Anterior cingulate cortex (tissue), 58 donors: Measurements from ENCODE around the gene BFSP1.
A peak's percentile ranks its signal among the peaks of the same experiment; 100 is the strongest.

Experiments used
- DNase-seq, 58 donors: peaks; one replicate each; lab custom pipeline; 2025; lab: John Stamatoyannopoulos, UW

Gene BFSP1

DNA sequence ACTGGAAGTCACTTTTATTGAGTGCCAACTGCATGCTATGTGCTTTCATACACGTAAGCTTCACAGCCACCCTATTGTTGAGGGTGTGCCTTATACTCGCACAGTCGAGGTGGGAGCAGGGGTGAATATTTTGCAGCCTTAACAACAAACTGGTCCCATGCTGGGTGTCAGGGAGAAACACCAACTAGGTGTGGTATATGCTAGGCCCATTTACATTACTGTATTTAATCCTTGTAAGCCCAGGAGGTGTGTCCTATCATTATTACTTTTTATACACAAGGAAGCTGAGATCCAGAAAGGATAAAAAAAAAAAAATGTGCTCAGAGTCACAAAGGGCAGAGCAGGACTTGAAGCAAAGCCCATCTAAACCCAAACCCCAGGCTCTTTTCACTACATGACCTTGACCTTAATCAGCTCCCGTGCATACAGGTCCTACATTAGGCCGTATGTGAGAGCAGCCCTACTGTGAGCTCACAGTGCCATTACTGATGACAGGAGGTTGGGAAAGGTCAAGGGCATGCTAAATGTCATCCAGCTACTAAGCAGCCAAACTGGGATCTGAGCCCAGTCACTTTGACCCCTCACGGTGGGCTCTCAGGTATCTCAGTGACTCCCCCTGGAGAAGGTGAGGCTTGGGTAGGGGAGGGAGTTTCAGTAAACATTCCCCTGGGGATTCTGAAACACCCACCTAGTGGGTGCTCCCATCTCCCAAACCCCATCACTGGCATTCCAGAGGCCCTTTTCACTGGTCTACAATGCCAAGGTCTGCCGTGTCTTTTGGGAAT lies 61.7 kb downstream of the BFSP1 start:
- no peak for DNase-seq

DNA sequence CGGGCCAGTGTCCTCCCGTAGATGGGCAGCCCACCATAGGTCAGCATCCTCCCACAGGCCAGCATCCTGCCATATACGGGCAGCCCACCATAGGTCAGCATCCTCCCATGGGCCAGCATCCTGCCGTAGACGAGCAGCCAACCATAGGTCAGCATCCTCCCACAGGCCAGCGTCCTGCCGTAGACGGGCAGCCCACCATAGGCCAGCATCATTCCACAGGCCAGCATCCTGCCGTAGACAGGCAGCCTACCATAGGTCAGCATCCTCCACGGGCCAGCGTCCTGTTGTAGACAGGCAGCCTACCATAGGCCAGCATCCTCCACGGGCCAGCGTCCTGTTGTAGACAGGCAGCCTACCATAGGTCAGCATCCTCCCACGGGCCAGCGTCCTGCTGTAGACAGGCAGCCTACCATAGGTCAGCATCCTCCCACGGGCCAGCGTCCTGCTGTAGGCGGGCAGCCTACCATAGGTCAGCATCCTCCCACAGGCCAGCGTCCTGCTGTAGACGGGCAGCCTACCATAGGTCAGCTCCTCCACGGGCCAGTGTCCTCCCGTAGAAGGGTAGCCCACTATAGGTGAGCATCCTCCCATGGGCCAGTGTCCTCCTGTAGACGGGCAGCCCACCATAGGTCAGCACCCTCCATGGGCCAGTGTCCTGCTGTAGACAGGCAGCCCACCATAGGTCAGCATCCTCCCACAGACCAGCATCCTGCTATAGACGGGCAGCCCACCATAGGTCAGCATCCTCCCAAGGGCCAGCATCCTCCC lies 62.9 kb downstream of the BFSP1 start:
- DNase-seq = no peak

DNA sequence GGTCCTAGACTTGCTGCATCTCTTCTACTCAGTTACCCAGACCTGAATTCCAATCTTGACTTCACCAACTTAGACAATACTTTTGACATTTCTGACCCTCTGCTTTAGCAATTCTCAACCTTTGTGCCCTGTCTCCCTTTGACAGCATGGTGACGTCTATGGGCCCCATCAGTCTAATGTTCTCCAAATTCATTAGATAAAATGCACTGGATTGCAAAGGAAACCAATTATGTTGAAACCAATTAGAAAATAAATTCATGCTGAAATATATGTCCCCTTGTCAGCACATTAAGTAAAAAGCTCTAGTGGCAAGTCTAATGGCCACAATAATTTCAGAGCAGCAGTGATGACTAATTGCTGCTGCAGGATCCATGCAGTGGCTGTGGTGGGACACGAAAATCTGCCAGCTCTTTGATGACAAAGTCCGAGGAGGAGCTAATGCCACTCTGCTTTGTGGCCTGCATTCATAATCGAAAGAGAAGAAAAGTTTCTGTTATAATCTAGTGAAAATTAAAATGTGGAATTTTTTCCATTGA lies 64.0 kb downstream of the BFSP1 start:
- DNase-seq = no peak

DNA sequence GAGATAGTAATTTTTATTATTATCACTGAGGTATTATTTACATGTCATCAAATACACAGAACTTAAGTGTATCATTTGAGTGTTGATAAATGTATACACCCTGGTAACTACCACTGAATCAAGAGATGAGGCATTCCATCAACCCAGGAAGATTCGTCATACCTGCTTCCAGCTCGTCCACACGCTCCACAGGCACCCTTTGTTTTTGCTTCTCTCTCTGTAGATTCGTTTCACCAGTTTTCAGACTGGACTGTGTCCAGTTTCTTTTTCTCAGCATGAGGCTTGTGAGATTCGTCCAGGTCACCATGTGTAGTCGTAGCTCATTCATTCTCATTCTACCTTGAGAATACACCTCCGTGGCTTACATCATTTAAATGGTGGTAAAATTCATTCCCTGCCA lies 64.5 kb downstream of the BFSP1 start:
- no peak for DNase-seq

DNA sequence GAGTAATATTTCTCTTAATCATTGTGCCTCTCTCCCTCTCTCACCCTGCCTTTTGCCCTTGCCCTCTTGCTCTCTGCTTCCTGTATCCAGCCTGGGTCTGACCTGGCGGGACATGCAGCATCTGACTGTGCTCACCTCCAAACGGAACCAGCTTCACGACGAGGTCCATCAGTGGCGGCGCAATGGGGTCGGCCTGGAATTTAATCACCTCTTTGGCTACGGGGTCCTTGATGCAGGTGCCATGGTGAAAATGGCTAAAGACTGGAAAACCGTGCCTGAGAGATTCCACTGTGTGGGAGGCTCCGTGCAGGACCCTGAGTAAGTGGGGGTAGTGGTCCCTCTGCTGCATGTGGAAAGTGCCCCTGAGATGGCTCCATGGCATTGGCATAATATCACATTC lies 65.9 kb downstream of the BFSP1 start:
- no peak for DNase-seq

DNA sequence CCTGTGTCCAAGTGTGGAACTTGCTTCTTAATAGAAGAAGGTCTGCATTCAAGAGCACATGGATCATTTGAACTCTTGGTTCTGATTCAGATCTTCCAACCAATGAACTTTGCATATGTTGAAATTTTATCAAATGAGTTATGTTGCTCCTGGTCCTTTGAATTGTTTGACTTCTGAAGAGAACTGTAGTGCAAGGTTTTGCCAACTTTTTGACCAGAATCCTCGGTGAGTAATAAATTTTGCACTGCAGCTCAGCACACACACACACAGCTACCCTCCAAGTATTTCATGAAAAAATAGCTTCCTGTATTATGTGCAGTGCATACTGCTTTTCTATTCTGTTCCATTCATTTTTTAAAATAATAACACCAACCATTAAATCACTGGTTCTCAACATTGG lies 67.5 kb downstream of the BFSP1 start:
- no peak for DNase-seq

GRCh38 chr20:17461941-17462340 lies 69.2 kb downstream of the BFSP1 start:
- no peak for DNase-seq

DNA sequence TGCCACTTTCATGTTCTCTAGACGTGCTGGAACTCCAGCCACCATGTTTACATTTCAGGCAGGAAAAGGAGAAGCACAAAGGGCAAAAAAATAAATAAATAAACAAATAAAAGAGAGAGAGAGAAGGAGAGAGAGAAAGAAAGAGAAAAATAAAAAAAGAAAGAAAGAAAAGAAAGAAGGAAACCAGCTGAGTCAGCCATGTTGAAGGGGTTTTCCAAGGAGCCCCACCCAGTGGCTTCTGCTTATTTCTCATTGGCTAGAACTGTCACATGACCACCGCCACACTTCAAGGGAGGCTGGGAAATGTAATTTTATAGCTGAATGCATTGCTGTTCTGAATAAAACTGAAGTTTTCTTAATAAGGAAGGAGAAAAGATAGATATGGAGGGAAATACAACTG lies 71.1 kb downstream of the BFSP1 start:
- no peak for DNase-seq

- DNase-seq = no peak
Observed at GRCh38 chr20:17457588-17458190, 73.5 kb downstream of the BFSP1 start.

DNA sequence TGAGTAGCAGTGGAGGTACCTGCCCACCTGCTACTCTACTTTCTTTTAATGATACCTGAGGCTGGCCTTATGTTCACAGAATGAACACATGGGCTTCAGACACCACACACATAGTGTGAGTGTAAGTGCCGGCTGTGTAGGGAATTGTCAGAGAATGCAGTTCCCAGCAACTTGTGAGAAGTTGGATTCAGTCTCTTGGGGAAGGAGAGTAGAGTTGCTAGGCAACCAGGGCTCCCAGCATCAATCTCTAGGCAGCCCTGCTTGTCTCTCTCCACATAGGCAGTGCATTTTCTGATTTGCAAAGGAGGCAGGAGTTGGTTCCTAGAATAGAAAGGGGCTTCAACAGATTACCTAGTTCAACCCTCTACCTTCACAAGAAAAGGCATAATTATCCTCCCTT lies 74.1 kb downstream of the BFSP1 start:
- peak in 9 of 58 donors; percentile 4 to 61 (median 15) for DNase-seq

DNA sequence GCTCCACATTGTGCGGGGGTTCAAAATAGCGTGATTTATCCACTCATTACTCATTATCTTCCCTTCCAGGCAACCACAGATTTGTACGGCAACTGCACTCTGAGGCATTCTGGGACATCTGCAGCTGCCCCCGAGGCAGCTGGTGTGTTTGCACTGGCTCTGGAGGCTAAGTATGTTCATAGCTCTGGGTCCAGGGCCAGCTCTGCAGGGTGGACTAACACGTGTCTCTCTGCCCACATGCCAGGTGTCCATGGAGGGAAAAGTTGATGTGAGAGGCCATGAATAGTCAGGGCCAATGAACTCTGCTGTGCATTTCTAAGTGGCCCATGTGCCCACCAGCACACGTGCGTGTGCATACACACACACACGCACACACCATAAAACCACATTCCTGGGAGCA lies 74.9 kb downstream of the BFSP1 start:
- peak in 21 of 58 donors; percentile 3 to 62 (median 25) for DNase-seq

GRCh38 chr20:17453592-17453991 lies 77.6 kb downstream of the BFSP1 start:
- no peak for DNase-seq

- no peak for DNase-seq
Observed at GRCh38 chr20:17452441-17452840, 78.7 kb downstream of the BFSP1 start.

DNA sequence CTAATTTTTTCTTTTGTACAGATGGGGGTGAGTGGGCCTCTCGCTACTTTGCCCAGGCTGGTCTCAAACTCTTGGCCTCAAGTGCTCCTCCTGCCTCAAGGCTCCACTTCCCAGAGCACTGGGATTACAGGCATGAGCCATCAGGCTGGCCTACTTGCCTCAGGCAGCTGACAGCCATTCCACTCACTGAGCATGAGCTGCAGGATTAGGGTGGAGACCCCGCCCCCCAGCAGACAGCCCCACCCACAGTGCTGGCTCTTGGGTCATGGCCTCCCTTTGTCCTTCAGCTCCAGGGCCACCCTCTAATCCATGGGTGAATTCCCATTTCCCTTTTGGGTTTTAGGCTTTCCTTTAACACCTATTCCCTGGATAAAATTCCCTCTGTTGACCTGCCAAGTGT lies 82.1 kb downstream of the BFSP1 start:
- DNase-seq = no peak

GRCh38 chr20:17448071-17448470 lies 83.1 kb downstream of the BFSP1 start:
- no peak for DNase-seq

GRCh38 chr20:17446171-17446570 lies 85.0 kb downstream of the BFSP1 start:
- no peak for DNase-seq

DNA sequence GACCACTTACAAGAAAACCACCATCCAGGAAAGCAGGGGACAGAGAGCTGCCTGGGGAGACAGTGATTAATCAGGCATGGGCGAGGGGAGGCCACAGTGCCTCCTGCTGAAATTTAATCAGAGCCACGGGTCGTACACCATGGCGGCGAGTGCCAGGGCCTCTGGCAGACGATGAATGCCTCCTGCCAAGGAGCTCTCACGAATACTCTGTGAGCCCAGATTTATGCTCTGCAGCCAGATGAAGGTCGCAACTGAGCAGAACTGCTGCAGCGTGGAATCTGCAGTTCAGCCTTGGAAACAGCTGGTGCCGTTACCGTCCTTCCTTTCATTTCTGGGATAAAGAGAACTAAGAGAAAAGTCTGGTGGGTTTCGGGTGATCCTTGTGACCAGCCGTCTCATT lies 85.6 kb downstream of the BFSP1 start:
- DNase-seq = no peak

DNA sequence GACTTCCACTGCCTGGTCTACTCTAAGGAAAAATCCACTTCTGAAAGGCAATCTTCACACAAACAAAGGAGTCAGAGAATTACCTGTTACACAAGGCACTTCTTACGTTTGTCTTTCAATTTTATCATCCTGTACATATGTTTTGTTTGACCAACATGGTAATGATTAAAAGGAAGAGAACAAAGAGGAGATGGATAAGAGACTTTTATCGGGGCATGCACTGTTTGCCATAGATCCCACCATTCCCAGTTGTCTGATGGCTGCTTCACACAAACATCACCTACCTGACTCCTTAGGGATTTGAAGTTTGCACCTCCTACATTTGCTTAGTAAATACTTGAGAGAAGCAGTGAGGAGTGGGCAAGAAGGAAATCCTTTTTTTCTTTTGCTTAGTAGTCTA lies 87.1 kb downstream of the BFSP1 start:
- DNase-seq = no peak
